Lung (tissue), 12 donors: Measurements from ENCODE around the gene HDC. TPM values are rescaled to one million over a fixed set of nuclear protein-coding genes. Genes with fewer than 3 reads are reported as not detected.

ENCODE experiments used
- ATAC-seq: fragments of 200-7000 bp; cut with Tn5 transposase; one replicate; pipeline ENCODE4 v1.9.1; 2020; ENCODE audit warnings: moderate number of reproducible peaks; ENCODE audit not compliant: insufficient read depth, low FRiP score
- DNase-seq, 3 donors: peaks; one replicate each; pipeline ENCODE4 v3.0.0-alpha.2; 2013 to 2017
- H3K27ac ChIP-seq, 2 donors: one replicate each; pipeline ENCODE4 v1.5.1; 2013; ENCODE audit warnings: mild to moderate bottlenecking in 2 of 2, moderate library complexity in 2 of 2, control low read depth in 1 of 2, inconsistent platforms in 1 of 2, low read depth in 1 of 2, low read length in 1 of 2
- H3K27me3 ChIP-seq, 3 donors: one replicate each; pipeline ENCODE4 v1.5.1; 2013; ENCODE audit warnings: low read length in 2 of 3; ENCODE audit not compliant: control insufficient read depth in 3 of 3, insufficient read depth in 3 of 3
- H3K36me3 ChIP-seq, 4 donors: one replicate each; pipeline ENCODE4 v1.5.1; 2013; ENCODE audit warnings: low read length in 4 of 4, mild to moderate bottlenecking in 1 of 4, moderate library complexity in 1 of 4; ENCODE audit not compliant: control insufficient read depth in 4 of 4, insufficient read depth in 4 of 4
- H3K4me1 ChIP-seq, 5 donors: one replicate each; pipeline ENCODE4 v1.5.1; 2013; ENCODE audit warnings: low read length in 5 of 5, mild to moderate bottlenecking in 2 of 5, moderate library complexity in 1 of 5; ENCODE audit not compliant: control insufficient read depth in 5 of 5, insufficient read depth in 5 of 5
- H3K4me3 ChIP-seq: one replicate; pipeline ENCODE4 v1.5.1; 2013; ENCODE audit warnings: mild to moderate bottlenecking, control low read depth, moderate library complexity
- H3K9ac ChIP-seq, 2 donors: one replicate each; pipeline ENCODE4 v1.5.1; 2013; ENCODE audit warnings: low read length in 2 of 2, control low read depth in 1 of 2; ENCODE audit not compliant: insufficient read depth in 1 of 2
- H3K9me3 ChIP-seq, 4 donors: one replicate each; pipeline ENCODE4 v1.5.1; 2013; ENCODE audit warnings: low read length in 3 of 4, mild to moderate bottlenecking in 1 of 4, moderate library complexity in 1 of 4; ENCODE audit not compliant: control insufficient read depth in 4 of 4, insufficient read depth in 3 of 4
- WGBS, 2 donors: extraction: QIAGEN DNeasy Blood & Tissue Kit; methylation state at CpG; one replicate each; pipeline ENCODE4 v1.1.7; 2013; 5-methylcytosine and 5-hydroxymethylcytosine counted together
- polyA plus RNA-seq, 2 donors: library from polyadenylated mRNA; stranded (reverse); fragments of 200-250 nt; gene quantifications; one replicate each; pipeline ENCODE4 v1.2.1, GENCODE V29; 2013
- total RNA-seq, 2 donors: library from RNA; depleted of rRNA in 1 of 2; stranded (reverse); fragments of >200 nt in 1 of 2; gene quantifications; one replicate each; pipeline ENCODE4 v1.2.1, GENCODE V29; 2014 to 2021
- TF ChIP-seq, protein P1 (sequence below): IDR thresholded peaks from 2 replicates; pipeline ENCODE4 v1.5.1; 2012; ENCODE audit warnings: mild to moderate bottlenecking; ENCODE audit errors: control extremely low read depth, extremely low read depth
- donor health status: control.
- donor health status: control.
- donor health status: Bipolar disorder and iron deficiency.
- donor health status: healthy.
- donor health status: DM: yes; HTN: yes; CAD: no.

HDC gene
- total and polyA plus RNA-seq, 4 donors: 0.57 to 8.6 (median 1.1) TPM

DNA sequence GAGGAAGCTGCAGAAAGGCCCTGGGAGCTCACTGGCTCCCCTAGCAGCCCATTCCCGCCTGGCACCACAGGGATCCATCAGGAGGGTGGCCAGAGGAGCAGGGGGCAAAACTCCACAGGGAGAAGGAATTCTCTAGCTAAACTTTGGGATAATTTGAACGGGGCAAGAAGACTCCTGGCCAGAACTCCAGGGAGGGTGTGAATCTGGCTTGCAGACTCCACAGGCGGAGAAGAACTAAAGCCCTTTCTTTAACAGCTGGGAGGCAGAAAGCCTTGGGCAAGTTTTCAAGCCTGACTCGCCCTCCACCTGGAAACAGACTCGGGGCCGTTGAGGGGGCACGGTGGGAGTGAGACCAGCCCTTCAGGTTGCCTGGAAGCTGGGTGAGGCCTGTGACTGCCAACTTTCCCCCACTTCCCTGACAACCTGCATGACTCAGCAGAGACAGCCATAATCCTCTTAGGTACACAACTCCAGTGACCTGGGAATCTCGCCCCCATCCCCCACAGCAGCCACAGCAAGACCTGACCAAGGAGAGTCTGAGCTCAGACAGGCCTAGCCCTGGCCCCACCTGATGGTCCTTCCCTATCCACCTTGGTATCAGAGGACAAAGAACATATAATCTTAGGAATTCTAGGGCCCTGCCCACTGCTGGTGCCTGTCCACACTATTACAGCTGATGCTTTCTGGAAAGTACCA is 54.9 kb downstream of the HDC start:
- Histone ChIP-seq H3K36me3 (no peaks in the 10 kb centered on the region), H3K27ac (no peak overlapping the region), H3K4me1 (peaks cover 0 to 5% (median 0%) of the 10 kb centered on the region in 5 donors), H3K9me3 (peaks cover 0 to 6% (median 2%) of the 10 kb centered on the region in 4 donors), H3K27me3 (no peaks in the 10 kb centered on the region), H3K4me3 (no peak overlapping the region), H3K9ac (no peak overlapping the region)
- ATAC-seq: no peak
- TF ChIP-seq, protein P1, sequence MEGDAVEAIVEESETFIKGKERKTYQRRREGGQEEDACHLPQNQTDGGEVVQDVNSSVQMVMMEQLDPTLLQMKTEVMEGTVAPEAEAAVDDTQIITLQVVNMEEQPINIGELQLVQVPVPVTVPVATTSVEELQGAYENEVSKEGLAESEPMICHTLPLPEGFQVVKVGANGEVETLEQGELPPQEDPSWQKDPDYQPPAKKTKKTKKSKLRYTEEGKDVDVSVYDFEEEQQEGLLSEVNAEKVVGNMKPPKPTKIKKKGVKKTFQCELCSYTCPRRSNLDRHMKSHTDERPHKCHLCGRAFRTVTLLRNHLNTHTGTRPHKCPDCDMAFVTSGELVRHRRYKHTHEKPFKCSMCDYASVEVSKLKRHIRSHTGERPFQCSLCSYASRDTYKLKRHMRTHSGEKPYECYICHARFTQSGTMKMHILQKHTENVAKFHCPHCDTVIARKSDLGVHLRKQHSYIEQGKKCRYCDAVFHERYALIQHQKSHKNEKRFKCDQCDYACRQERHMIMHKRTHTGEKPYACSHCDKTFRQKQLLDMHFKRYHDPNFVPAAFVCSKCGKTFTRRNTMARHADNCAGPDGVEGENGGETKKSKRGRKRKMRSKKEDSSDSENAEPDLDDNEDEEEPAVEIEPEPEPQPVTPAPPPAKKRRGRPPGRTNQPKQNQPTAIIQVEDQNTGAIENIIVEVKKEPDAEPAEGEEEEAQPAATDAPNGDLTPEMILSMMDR: no peak
- WGBS, 2 donors: 83 to 89% methylated on average over 8 of the region's 8 CpGs
- DNase-seq: no peak

DNA sequence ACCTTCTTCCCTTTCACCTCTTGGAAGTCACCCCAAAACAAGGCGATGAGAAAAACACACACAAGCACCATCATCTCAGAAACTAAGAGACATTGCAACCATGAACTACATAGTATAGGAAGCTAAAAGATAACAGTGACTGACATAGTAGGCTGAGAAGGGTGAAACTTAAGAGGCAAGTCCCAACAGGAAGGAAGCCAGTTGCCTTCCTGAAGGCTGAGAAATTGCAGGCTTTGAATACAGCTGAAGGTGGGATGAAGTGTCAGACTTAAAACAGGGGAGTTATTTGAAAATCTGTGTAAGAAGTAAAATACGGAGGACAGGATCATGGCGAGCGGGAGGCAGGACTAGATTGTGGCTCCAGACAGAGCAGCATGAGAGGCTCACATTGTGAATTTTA is 55.7 kb downstream of the HDC start:
- Histone ChIP-seq H3K27ac (no peak overlapping the region), H3K27me3 (no peaks in the 10 kb centered on the region), H3K36me3 (no peaks in the 10 kb centered on the region), H3K9me3 (peaks cover 0 to 6% (median 2%) of the 10 kb centered on the region in 4 donors), H3K4me3 (no peak overlapping the region), H3K9ac (no peak overlapping the region), H3K4me1 (peaks cover 0 to 5% (median 0%) of the 10 kb centered on the region in 5 donors)
- no peak for DNase-seq
- ATAC-seq: no peak
- TF ChIP-seq, protein P1: no peak
- WGBS, 2 donors: 87 to 91% methylated on average over 4 of the region's 4 CpGs

DNA sequence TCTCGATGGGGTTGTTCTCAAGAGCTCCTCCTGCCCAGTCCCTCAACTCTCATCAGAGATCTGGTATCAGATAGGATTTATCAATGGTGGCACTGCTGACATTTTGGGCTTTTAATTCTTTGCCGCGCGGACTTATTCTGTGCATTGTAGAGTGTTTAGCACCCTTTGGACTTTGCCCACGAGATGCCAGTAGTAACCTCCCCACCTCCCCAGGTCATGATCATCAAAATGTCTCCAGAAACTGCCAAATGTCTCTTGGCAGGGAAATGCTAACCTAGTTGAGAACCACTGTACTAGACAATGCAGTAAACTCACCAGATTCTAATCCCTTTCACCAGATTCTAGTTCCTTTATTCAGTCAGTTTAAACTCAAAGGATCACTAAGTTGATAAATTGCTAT is 59.5 kb downstream of the HDC start:
- Histone ChIP-seq H3K4me1 (peaks cover 0 to 5% (median 0%) of the 10 kb centered on the region in 5 donors), H3K9ac (no peak overlapping the region), H3K4me3 (no peak overlapping the region), H3K9me3 (peaks cover 0 to 5% (median 0%) of the 10 kb centered on the region in 4 donors), H3K27ac (no peak overlapping the region), H3K27me3 (no peaks in the 10 kb centered on the region), H3K36me3 (no peaks in the 10 kb centered on the region)
- no peak for ATAC-seq
- WGBS, 2 donors: 89 to 94% methylated on average over 5 of the region's 5 CpGs
- TF ChIP-seq, protein P1: no peak
- no peak for DNase-seq

DNA sequence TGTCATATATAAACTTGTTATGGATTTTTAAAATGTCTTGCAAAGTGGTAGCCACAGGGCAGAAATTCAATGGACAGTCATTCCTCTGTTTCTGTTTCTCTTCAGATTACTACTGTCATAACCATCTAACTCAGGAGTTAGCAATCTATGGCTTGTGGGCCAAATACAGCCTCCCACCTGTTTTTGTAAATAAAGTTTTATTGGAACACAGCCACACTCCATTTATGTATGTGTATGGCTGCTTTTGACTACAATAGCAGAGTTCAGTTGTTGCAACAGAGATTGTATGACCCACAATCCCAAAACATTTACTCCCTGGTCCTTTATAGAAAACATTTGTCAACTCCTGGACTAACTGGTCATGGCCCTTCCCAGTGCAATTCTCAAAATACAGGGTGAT is 63.5 kb downstream of the HDC start:
- ATAC-seq (no peak), DNase-seq (no peak)
- no peaks in the 10 kb centered on the region for H3K4me1 ChIP-seq
- no peak overlapping the region for H3K4me3 ChIP-seq
- no peaks in the 10 kb centered on the region for H3K36me3 ChIP-seq
- H3K9me3 ChIP-seq: no peaks in the 10 kb centered on the region
- H3K9ac ChIP-seq: no peak overlapping the region
- TF ChIP-seq, protein P1: no peak
- H3K27me3 ChIP-seq: no peaks in the 10 kb centered on the region
- H3K27ac ChIP-seq: no peak overlapping the region
